CD4-positive, alpha-beta T cell (primary cell): Measurements from ENCODE around the gene CSTF1. TPM values are rescaled to one million over a fixed set of nuclear protein-coding genes. Genes with fewer than 3 reads are reported as not detected.

Experiments
- ATAC-seq: fragments of 200-7000 bp; cut with Tn5 transposase; one replicate; pipeline ENCODE4 v1.10.0; 2022; ENCODE audit warnings: mild to moderate bottlenecking; ENCODE audit not compliant: poor library complexity
- CTCF ChIA-PET: fragments of 350-600 bp; sonication (Branson Sonifier 250); formaldehyde crosslinking; loops from one replicate; lab custom pipeline; 2021; ENCODE audit warnings: antibody characterized with exemption, inconsistent platforms; lab: Charles Lee
- POLR2A ChIA-PET: fragments of 350-600 bp; sonication (Branson Sonifier 250); formaldehyde crosslinking; loops from one replicate; lab custom pipeline; 2021; ENCODE audit warnings: antibody characterized with exemption, inconsistent platforms; lab: Charles Lee
- DNase-seq, 14 experiments: peaks; one replicate each; pipeline ENCODE4 v3.0.0-alpha.2; 2013 to 2020; ENCODE audit warnings: mixed read lengths in 2 of 14
- H3K27ac ChIP-seq, 2 donors: one replicate each; pipeline versions ENCODE4 v1.5.1 to v1.7.0; 2013; ENCODE audit warnings: low read length in 2 of 2, low read depth in 1 of 2, mild to moderate bottlenecking in 1 of 2
- H3K27me3 ChIP-seq, 2 experiments: 1 replicate in 1 of 2; 2 replicates in 1 of 2; pipeline versions ENCODE4 v1.6.1 to v1.7.0; 2013; ENCODE audit warnings: low read length in 2 of 2, control low read depth in 1 of 2, mild to moderate bottlenecking in 1 of 2, moderate library complexity in 1 of 2; ENCODE audit not compliant: insufficient read depth in 2 of 2, control insufficient read depth in 1 of 2
- H3K36me3 ChIP-seq: one replicate; pipeline ENCODE4 v1.6.1; 2013; ENCODE audit warnings: low read length, control low read depth; ENCODE audit not compliant: insufficient read depth
- H3K4me1 ChIP-seq: one replicate; pipeline ENCODE4 v1.6.1; 2013; ENCODE audit warnings: low read length, control low read depth; ENCODE audit not compliant: insufficient read depth
- H3K4me3 ChIP-seq: one replicate; pipeline ENCODE4 v1.5.1; 2013; ENCODE audit warnings: mild to moderate bottlenecking, low read length, moderate library complexity
- H3K9me3 ChIP-seq, 2 experiments: 1 replicate in 1 of 2; 2 replicates in 1 of 2; pipeline versions ENCODE4 v1.6.1 to v1.7.0; 2013; ENCODE audit warnings: low read length in 2 of 2, mild to moderate bottlenecking in 2 of 2, control low read depth in 1 of 2, moderate library complexity in 1 of 2; ENCODE audit not compliant: control insufficient read depth in 1 of 2, insufficient read depth in 1 of 2
- H3K27ac Mint-ChIP-seq: one replicate; pipeline ENCODE4 v1.8.0; 2020; ENCODE audit warnings: mixed read lengths
- H3K27me3 Mint-ChIP-seq: one replicate; pipeline ENCODE4 v1.8.0; 2021; ENCODE audit warnings: mixed read lengths
- H3K36me3 Mint-ChIP-seq: one replicate; pipeline ENCODE4 v1.8.0; 2021; ENCODE audit warnings: low read depth, mixed read lengths
- H3K4me1 Mint-ChIP-seq: one replicate; pipeline ENCODE4 v1.8.0; 2021; ENCODE audit warnings: low read depth, mixed read lengths
- H3K4me3 Mint-ChIP-seq: one replicate; pipeline ENCODE4 v1.8.0; 2020; ENCODE audit warnings: mild to moderate bottlenecking, mixed read lengths
- H3K9me3 Mint-ChIP-seq: one replicate; pipeline ENCODE4 v1.8.0; 2020; ENCODE audit warnings: mixed read lengths
- CTCF ChIP-seq: fragments of 200-600 bp; IDR thresholded peaks from one replicate; pipeline ENCODE4 v1.8.0; 2022; ENCODE audit warnings: antibody characterized with exemption, mild to moderate bottlenecking
- intact Hi-C, 2 experiments: fragments of 100-400 bp; cut with DNase I in 1 of 2; cut with micrococcal nuclease in 1 of 2; formaldehyde crosslinking; loops; one replicate each; pipeline versions ENCODE4 v1.15.1 to v1.9.0; 2023 to 2025; cut with DNase I, micrococcal nuclease
- total RNA-seq, 174 experiments: library from RNA in 2 of 174; stranded (reverse) in 2 of 174; gene quantifications; one replicate each; pipeline ENCODE4 v1.2.3 and lab custom pipeline; 2021 to 2026

Gene CSTF1
- total RNA-seq, 2 experiments from 2014 or later, result 20.7 to 21.8 TPM

GRCh38 chr20:56422076-56422823, 29.8 kb downstream of the CSTF1 start:
- H3K9me3 Mint-ChIP-seq, result no peaks in the 10 kb centered on the region
- no peaks in the 10 kb centered on the region for H3K27me3 Mint-ChIP-seq
- H3K9me3 ChIP-seq, result no peaks in the 10 kb centered on the region
- no peaks in the 10 kb centered on the region for H3K36me3 ChIP-seq
- peak overlapping the region; percentile 91 for H3K27ac Mint-ChIP-seq
- H3K27me3 ChIP-seq, result no peaks in the 10 kb centered on the region
- no peak for ATAC-seq
- H3K4me1 ChIP-seq, result peaks cover 62% of the 10 kb centered on the region
- intact Hi-C loops, result loop anchor here in 1 of 2 experiments (1.0 kb wide), 1 partner anchor 8 kb away; no protein-coding TSS in a partner anchor
- peaks cover 64% of the 10 kb centered on the region for H3K4me1 Mint-ChIP-seq
- TF ChIP-seq CTCF, result no peak
- peak overlapping the region in 1 of 2 donors; percentile 4 for H3K27ac ChIP-seq
- CTCF ChIA-PET, result interaction anchor here (0.8 to 0.9 kb wide), 2 partner anchors 8 to 9 kb away, joined by 3 to 5 read pairs; no protein-coding TSS in a partner anchor
- H3K4me3 ChIP-seq, result no peak overlapping the region
- peaks cover 21% of the 10 kb centered on the region for H3K36me3 Mint-ChIP-seq
- POLR2A ChIA-PET, result interaction anchor here (0.6 to 4.0 kb wide), 7 partner anchors 8 to 63 kb away, joined by 3 to 43 read pairs (median 4); partner anchors contain the start of genes AURKA, CASS4, CSTF1 and FAM210B
- DNase-seq, result peak in 4 of 14 experiments; percentile 27 to 54 (median 45)
- peak overlapping the region; percentile 68 for H3K4me3 Mint-ChIP-seq

- H3K4me1 Mint-ChIP-seq, result peaks cover 64% of the 10 kb centered on the region
- H3K27me3 ChIP-seq, result no peaks in the 10 kb centered on the region
- intact Hi-C loops, result loop anchor here in 1 of 2 experiments (1.0 kb wide), 1 partner anchor 9 kb away; no protein-coding TSS in a partner anchor
- POLR2A ChIA-PET, result interaction anchor here (0.7 to 4.0 kb wide), 5 partner anchors 10 to 64 kb away, joined by 3 to 43 read pairs (median 4); partner anchors contain the start of genes AURKA, CASS4, CSTF1 and FAM210B
- peak overlapping the region; percentile 91 for H3K27ac Mint-ChIP-seq
- no peak for TF ChIP-seq CTCF
- no peak overlapping the region for H3K4me3 ChIP-seq
- no peak for DNase-seq
- H3K9me3 Mint-ChIP-seq, result no peaks in the 10 kb centered on the region
- H3K27me3 Mint-ChIP-seq, result no peaks in the 10 kb centered on the region
- peak overlapping the region; percentile 36 for H3K4me3 Mint-ChIP-seq
- H3K4me1 ChIP-seq, result peaks cover 56% of the 10 kb centered on the region
- CTCF ChIA-PET, result interaction anchor here (0.8 to 0.9 kb wide), 2 partner anchors 7 to 10 kb away, joined by 3 to 5 read pairs; no protein-coding TSS in a partner anchor
- no peak overlapping the region for H3K27ac ChIP-seq
- ATAC-seq, result no peak
- no peaks in the 10 kb centered on the region for H3K9me3 ChIP-seq
- H3K36me3 Mint-ChIP-seq, result peaks cover 21% of the 10 kb centered on the region
- H3K36me3 ChIP-seq, result no peaks in the 10 kb centered on the region
Measured at GRCh38 chr20:56422824-56423189, 30.4 kb downstream of the CSTF1 start.

GRCh38 chr20:56423211-56423610, 30.8 kb downstream of the CSTF1 start:
- no peak overlapping the region for H3K4me3 ChIP-seq
- Mint-ChIP-seq H3K4me1 (peaks cover 64% of the 10 kb centered on the region), H3K36me3 (peaks cover 25% of the 10 kb centered on the region), H3K27ac (peak overlapping the region; percentile 91), H3K27me3 (no peaks in the 10 kb centered on the region), H3K4me3 (no peak overlapping the region), H3K9me3 (no peaks in the 10 kb centered on the region)
- no peaks in the 10 kb centered on the region for H3K27me3 ChIP-seq
- ATAC-seq, result no peak
- H3K4me1 ChIP-seq, result peaks cover 55% of the 10 kb centered on the region
- DNase-seq, result no peak
- H3K36me3 ChIP-seq, result no peaks in the 10 kb centered on the region
- ChIA-PET CTCF (no interaction called here), POLR2A (interaction anchor here (0.7 to 4.0 kb wide), 2 partner anchors 11 to 31 kb away, joined by 3 to 43 read pairs; partner anchors contain the start of genes AURKA, CASS4 and CSTF1)
- H3K27ac ChIP-seq, result no peak overlapping the region
- no peak for TF ChIP-seq CTCF
- H3K9me3 ChIP-seq, result no peaks in the 10 kb centered on the region
- intact Hi-C loops, result no loop called here
